Measurements from ENCODE around the gene VPS33A. TPM values are rescaled to one million over a fixed set of nuclear protein-coding genes. Genes with fewer than 3 reads are reported as not detected.

VPS33A gene
- total and polyA plus RNA-seq, 2 experiments from 2014 or later = 19.5 to 48.0 TPM

- no peak overlapping the region for H3K27ac Mint-ChIP-seq
Measured at GRCh38 chr12:122230798-122231197, 35.5 kb downstream of the VPS33A start.

More at GRCh38 chr12:122230798-122231197, 35.5 kb downstream of the VPS33A start:
- Histone ChIP-seq H3K9me2 (ENCODE audit: insufficient read depth) (no peaks in the 10 kb centered on the region), H3F3A (replicated peaks; ENCODE audit: low read depth) (peaks cover 3% of the 10 kb centered on the region; the same call in 1 of the 2 replicates), H4K20me1 (replicated peaks; ENCODE audit: insufficient read depth) (no peaks in the 10 kb centered on the region), H2AFZ (no peak overlapping the region), H3K36me3 (ENCODE audit: insufficient read depth) (no peaks in the 10 kb centered on the region), H3K27ac (ENCODE audit: low read depth) (no peak overlapping the region), H3K79me2 (replicated peaks; ENCODE audit: insufficient read depth) (no peaks in the 10 kb centered on the region), H3K4me2 (no peak overlapping the region), H3K4me1 (ENCODE audit: insufficient read depth) (peaks cover 2% of the 10 kb centered on the region; the same call in 1 of the 2 replicates), H3K27me3 (ENCODE audit: insufficient read depth) (no peaks in the 10 kb centered on the region), H3K4me3 (no peak overlapping the region)
- peaks cover 22% of the 10 kb centered on the region for H3K36me3 Mint-ChIP-seq (ENCODE audit: low read depth)
- TF ChIP-seq ZNF331 (CRISPR knock-in tag; IDR thresholded peaks at IDR 0.05; ENCODE audit: low read depth) (no peak), ZNF114 (CRISPR knock-in tag; IDR thresholded peaks at IDR 0.05) (no peak), CTCF (conservative IDR thresholded peaks at IDR 0.05; ENCODE audit: low read depth in 2 of 2) (no peak), ZNF462 (CRISPR knock-in tag; IDR thresholded peaks at IDR 0.05) (no peak), CREB1 (CRISPR knock-in tag; IDR thresholded peaks at IDR 0.05; ENCODE audit: low read depth) (no peak), REST (IDR thresholded peaks at IDR 0.05; ENCODE audit: unreplicated experiment) (no peak), STAT1 (IDR thresholded peaks at IDR 0.05; ENCODE audit: unreplicated experiment) (no peak), ETS1 (IDR thresholded peaks at IDR 0.05) (no peak), EZH2phosphoT487 (IDR thresholded peaks at IDR 0.05; ENCODE audit: unreplicated experiment) (no peak), POLR2AphosphoS5 (IDR thresholded peaks at IDR 0.05; ENCODE audit: low read depth) (no peak), EZH2 (IDR thresholded peaks at IDR 0.05; ENCODE audit: low read depth, unreplicated experiment) (no peak), JUNB (IDR thresholded peaks at IDR 0.05; ENCODE audit: unreplicated experiment) (no peak), NANOG (IDR thresholded peaks at IDR 0.05; ENCODE audit: borderline replicate concordance) (no peak)
- no peaks in the 10 kb centered on the region for H3K9me3 Mint-ChIP-seq
- DNase-seq (ENCODE audit: low spot score) (no peak), ATAC-seq (no peak)
- no peak overlapping the region for H3K4me3 Mint-ChIP-seq
- peaks cover 7% of the 10 kb centered on the region for H3K4me1 Mint-ChIP-seq
- peaks cover 2% of the 10 kb centered on the region for H3K27me3 Mint-ChIP-seq (ENCODE audit: insufficient read depth, low read depth, poor library complexity)

Data from GM23338 (cell line).